ENCODE data around the gene MEMO1.

DNA sequence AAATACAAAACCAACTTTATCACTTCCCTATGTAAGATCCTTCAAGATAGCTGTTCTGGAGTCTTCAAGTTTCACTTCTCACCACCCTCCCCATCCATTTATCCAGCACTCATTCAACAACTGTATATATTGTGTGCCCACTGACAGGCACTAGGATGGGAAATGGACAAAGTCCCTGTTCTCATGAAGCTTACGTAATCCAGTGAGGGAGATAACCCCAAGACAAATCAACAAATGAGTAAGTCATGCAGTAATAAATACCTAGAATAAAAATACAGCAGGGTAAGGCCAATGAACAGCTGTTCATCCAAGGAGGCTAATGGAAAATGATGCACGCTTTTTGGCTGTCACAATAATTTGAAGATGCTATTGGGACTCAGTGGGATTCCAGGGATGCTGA, 133.8 kb downstream of the MEMO1 start:
- TF ChIP-seq, protein P1, sequence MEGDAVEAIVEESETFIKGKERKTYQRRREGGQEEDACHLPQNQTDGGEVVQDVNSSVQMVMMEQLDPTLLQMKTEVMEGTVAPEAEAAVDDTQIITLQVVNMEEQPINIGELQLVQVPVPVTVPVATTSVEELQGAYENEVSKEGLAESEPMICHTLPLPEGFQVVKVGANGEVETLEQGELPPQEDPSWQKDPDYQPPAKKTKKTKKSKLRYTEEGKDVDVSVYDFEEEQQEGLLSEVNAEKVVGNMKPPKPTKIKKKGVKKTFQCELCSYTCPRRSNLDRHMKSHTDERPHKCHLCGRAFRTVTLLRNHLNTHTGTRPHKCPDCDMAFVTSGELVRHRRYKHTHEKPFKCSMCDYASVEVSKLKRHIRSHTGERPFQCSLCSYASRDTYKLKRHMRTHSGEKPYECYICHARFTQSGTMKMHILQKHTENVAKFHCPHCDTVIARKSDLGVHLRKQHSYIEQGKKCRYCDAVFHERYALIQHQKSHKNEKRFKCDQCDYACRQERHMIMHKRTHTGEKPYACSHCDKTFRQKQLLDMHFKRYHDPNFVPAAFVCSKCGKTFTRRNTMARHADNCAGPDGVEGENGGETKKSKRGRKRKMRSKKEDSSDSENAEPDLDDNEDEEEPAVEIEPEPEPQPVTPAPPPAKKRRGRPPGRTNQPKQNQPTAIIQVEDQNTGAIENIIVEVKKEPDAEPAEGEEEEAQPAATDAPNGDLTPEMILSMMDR (IDR thresholded peaks at IDR 0.05), result no peak
- no peak for TF ChIP-seq POLR2A (IDR thresholded peaks at IDR 0.05)
